AG09319 (cell line): ENCODE measurements around the gene DRAP1.

Experiments used
- DNase-seq: peaks from one replicate; pipeline ENCODE4 v3.0.0-alpha.2; 2010; ENCODE audit warnings: low read depth; ENCODE audit errors: extremely low read depth
- CTCF ChIP-seq: IDR thresholded peaks from 2 replicates; pipeline ENCODE4 v1.5.1; 2011; ENCODE audit warnings: low read depth, mild to moderate bottlenecking, inconsistent platforms, low read length, moderate library complexity

DRAP1 gene

GRCh38 chr11:65928667-65929066, 9.4 kb downstream of the DRAP1 start:
- no peak for DNase-seq
- no peak for TF ChIP-seq CTCF

GRCh38 chr11:65931773-65932557, 12.7 kb downstream of the DRAP1 start:
- no peak for DNase-seq
- no peak for TF ChIP-seq CTCF

GRCh38 chr11:65932558-65932919, 13.3 kb downstream of the DRAP1 start:
- no peak for DNase-seq
- no peak for TF ChIP-seq CTCF

- no peak for TF ChIP-seq CTCF
- DNase-seq: no peak
These were observed 14.8 kb downstream of the DRAP1 start for GRCh38 chr11:65934014-65934413.

- TF ChIP-seq CTCF: no peak
- no peak for DNase-seq
These were observed 18.5 kb downstream of the DRAP1 start for GRCh38 chr11:65937766-65938165.

GRCh38 chr11:65941720-65942310, 22.6 kb downstream of the DRAP1 start:
- no peak for TF ChIP-seq CTCF
- DNase-seq: no peak

GRCh38 chr11:65942531-65942930, 23.3 kb downstream of the DRAP1 start:
- DNase-seq: no peak
- TF ChIP-seq CTCF: no peak
